Lower leg skin (tissue), 3 donors: ENCODE measurements around the gene C9orf72.

Experiments
- POLR2A ChIP-seq, 2 donors: fragments of 450-650 bp; IDR thresholded peaks; one replicate each; pipeline ENCODE4 v1.6.1; 2016 to 2017; ENCODE audit warnings: antibody characterized with exemption in 2 of 2, mild to moderate bottlenecking in 1 of 2, moderate library complexity in 1 of 2
- TF ChIP-seq, protein P1 (sequence below), 3 donors: fragments of 450-650 bp; IDR thresholded peaks; one replicate each; pipeline ENCODE4 v1.5.1; 2016; ENCODE audit warnings: antibody characterized with exemption in 3 of 3, mild to moderate bottlenecking in 3 of 3, moderate library complexity in 2 of 3

DNA sequence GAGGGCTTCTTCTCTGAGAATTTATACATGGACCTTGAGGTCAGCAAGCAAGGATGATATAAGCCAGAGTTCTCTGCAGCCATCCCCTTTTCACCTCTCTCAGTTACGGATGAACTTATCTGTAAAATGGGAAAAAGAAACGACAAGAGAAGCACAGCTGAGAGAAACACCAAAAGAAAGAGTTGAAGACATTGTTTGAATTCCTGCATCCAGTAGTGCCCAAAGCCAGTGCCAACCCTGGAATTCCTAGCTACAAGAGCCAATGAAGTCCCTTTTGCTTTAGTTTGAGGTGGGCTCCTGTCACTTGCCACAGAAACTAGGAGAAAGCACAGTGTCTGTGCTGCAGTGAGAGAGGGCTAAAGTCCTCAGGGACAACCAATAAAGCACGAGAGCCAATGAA is 37.1 kb downstream of the C9orf72 start:
- TF ChIP-seq, protein P1, sequence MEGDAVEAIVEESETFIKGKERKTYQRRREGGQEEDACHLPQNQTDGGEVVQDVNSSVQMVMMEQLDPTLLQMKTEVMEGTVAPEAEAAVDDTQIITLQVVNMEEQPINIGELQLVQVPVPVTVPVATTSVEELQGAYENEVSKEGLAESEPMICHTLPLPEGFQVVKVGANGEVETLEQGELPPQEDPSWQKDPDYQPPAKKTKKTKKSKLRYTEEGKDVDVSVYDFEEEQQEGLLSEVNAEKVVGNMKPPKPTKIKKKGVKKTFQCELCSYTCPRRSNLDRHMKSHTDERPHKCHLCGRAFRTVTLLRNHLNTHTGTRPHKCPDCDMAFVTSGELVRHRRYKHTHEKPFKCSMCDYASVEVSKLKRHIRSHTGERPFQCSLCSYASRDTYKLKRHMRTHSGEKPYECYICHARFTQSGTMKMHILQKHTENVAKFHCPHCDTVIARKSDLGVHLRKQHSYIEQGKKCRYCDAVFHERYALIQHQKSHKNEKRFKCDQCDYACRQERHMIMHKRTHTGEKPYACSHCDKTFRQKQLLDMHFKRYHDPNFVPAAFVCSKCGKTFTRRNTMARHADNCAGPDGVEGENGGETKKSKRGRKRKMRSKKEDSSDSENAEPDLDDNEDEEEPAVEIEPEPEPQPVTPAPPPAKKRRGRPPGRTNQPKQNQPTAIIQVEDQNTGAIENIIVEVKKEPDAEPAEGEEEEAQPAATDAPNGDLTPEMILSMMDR (IDR thresholded peaks at IDR 0.05): no peak
- TF ChIP-seq POLR2A (IDR thresholded peaks at IDR 0.05): no peak
